H1 (cell line): ENCODE measurements around the gene ABCC4. TPM values are rescaled to one million over a fixed set of nuclear protein-coding genes. Genes with fewer than 3 reads are reported as not detected.

ENCODE experiments used
- ATF3 ChIP-seq: IDR thresholded peaks from 2 replicates; pipeline ENCODE4 v1.6.1; 2011; ENCODE audit warnings: low read depth, mild to moderate bottlenecking, low read length; ENCODE audit not compliant: insufficient read depth
- BCL11A ChIP-seq, 2 experiments: IDR thresholded peaks; one replicate each; pipeline ENCODE4 v1.6.1; 2011; ENCODE audit warnings: low read depth in 2 of 2, low read length in 2 of 2, mild to moderate bottlenecking in 2 of 2
- HDAC6 ChIP-seq: IDR thresholded peaks from one replicate; pipeline ENCODE4 v1.7.1; 2012; ENCODE audit warnings: low read depth, mild to moderate bottlenecking, inconsistent platforms, low read length, moderate library complexity
- RXRA ChIP-seq: IDR thresholded peaks from 2 replicates; pipeline ENCODE4 v1.6.1; 2011; ENCODE audit warnings: low read depth, mild to moderate bottlenecking, low read length, moderate library complexity; ENCODE audit not compliant: insufficient read depth
- SRF ChIP-seq: IDR thresholded peaks from 2 replicates; pipeline ENCODE4 v1.6.1; 2011; ENCODE audit warnings: mild to moderate bottlenecking, low read depth, low read length, moderate library complexity
- TCF12 ChIP-seq: IDR thresholded peaks from 2 replicates; pipeline ENCODE4 v1.6.1; 2011; ENCODE audit warnings: low read depth, mild to moderate bottlenecking, low read length
- polyA plus RNA-seq, 7 experiments: library from polyadenylated mRNA; depleted of rRNA in 3 of 7; stranded (reverse) in 5 of 7; unstranded in 2 of 7; fragments of >200 nt in 5 of 7; fragments of 200-250 nt in 2 of 7; gene quantifications; 1 replicate in 5 of 7; 2 replicates in 1 of 7; 4 replicates in 1 of 7; pipeline versions ENCODE4 v1.2.1 to v1.2.3, GENCODE V29; 2011 to 2013; ENCODE audit warnings: missing spikeins in 2 of 7, mixed read lengths in 2 of 7
- total RNA-seq: library from RNA; stranded (reverse); fragmentation: NEBNext Ultra II Directional; extraction: Animal tissue kit (Norgen Biotek cat#: 25700); gene quantifications from 2 replicates; pipeline ENCODE4 v1.2.1, GENCODE V29; 2021

Gene ABCC4
- total and polyA plus RNA-seq, 2 of the 8 experiments (the other 6 are each of a cell fraction or from before 2014, with no cell fraction given): 4.0 to 14.1 TPM

- no peak for TF ChIP-seq HDAC6
- no peak for TF ChIP-seq TCF12
- TF ChIP-seq SRF: no peak
- TF ChIP-seq BCL11A (IDR thresholded peaks at IDR 0.05; ENCODE audit: low read depth in 2 of 2, low read length in 2 of 2): no peak
- no peak for TF ChIP-seq RXRA
- no peak for TF ChIP-seq ATF3
Observed at GRCh38 chr13:95298971-95299621, 2.2 kb downstream of the ABCC4 start (continued).
